GM23338 (cell line): ENCODE data around the gene EPHA4. TPM values are rescaled to one million over a fixed set of nuclear protein-coding genes. Genes with fewer than 3 reads are reported as not detected.

Experiments
- ATAC-seq: fragments of 200-7000 bp; cut with Tn5 transposase; 3 replicates; pipeline ENCODE4 v1.9.1; 2020
- DNase-seq: peaks from one replicate; pipeline ENCODE4 v3.0.0-alpha.2; 2015; ENCODE audit warnings: low spot score
- H2AFZ ChIP-seq: fragments of 200-600 bp; sonication (generic); 2 replicates; pipeline ENCODE4 v1.8.0; 2016; ENCODE audit warnings: antibody characterized with exemption, mild to moderate bottlenecking, moderate library complexity
- H3F3A ChIP-seq: fragments of 200-600 bp; sonication (generic); replicated peaks from 2 replicates; pipeline ENCODE4 v1.8.0; 2017; ENCODE audit warnings: antibody characterized with exemption, mixed run types, low read depth
- H3K27ac ChIP-seq: fragments of 200-600 bp; sonication (generic); 2 replicates; pipeline ENCODE4 v1.6.1; 2016; ENCODE audit warnings: low read depth
- H3K27me3 ChIP-seq: fragments of 200-600 bp; sonication (generic); 2 replicates; pipeline ENCODE4 v1.8.0; 2016; ENCODE audit warnings: mild to moderate bottlenecking, mixed run types, moderate library complexity; ENCODE audit not compliant: insufficient read depth
- H3K36me3 ChIP-seq: fragments of 200-600 bp; sonication (generic); 2 replicates; pipeline ENCODE4 v1.8.0; 2016; ENCODE audit warnings: mild to moderate bottlenecking; ENCODE audit not compliant: insufficient read depth
- H3K4me1 ChIP-seq: fragments of 200-600 bp; sonication (generic); 2 replicates; pipeline ENCODE4 v1.8.0; 2016; ENCODE audit warnings: mild to moderate bottlenecking, moderate library complexity; ENCODE audit not compliant: insufficient read depth
- H3K4me2 ChIP-seq: fragments of 200-600 bp; sonication (generic); 2 replicates; pipeline ENCODE4 v1.7.1; 2017; ENCODE audit warnings: mixed run types
- H3K4me3 ChIP-seq: fragments of 200-600 bp; sonication (generic); 2 replicates; pipeline ENCODE4 v1.6.1; 2016; ENCODE audit warnings: mixed run types
- H3K79me2 ChIP-seq: fragments of 200-600 bp; sonication (generic); replicated peaks from 2 replicates; pipeline ENCODE4 v1.8.0; 2017; ENCODE audit warnings: mild to moderate bottlenecking; ENCODE audit not compliant: insufficient read depth
- H3K9me2 ChIP-seq: fragments of 200-600 bp; sonication (generic); 2 replicates; pipeline ENCODE4 v1.8.0; 2017; ENCODE audit not compliant: insufficient read depth
- H4K20me1 ChIP-seq: fragments of 200-600 bp; sonication (generic); replicated peaks from 2 replicates; pipeline ENCODE4 v1.8.0; 2017; ENCODE audit warnings: mild to moderate bottlenecking; ENCODE audit not compliant: insufficient read depth
- H3K27ac Mint-ChIP-seq: 2 replicates; pipeline ENCODE4 v1.8.0; 2020; ENCODE audit warnings: inconsistent platforms, mild to moderate bottlenecking, moderate library complexity, mixed read lengths
- H3K27me3 Mint-ChIP-seq: 3 replicates; pipeline ENCODE4 v1.8.0; 2022; ENCODE audit warnings: low read depth, mild to moderate bottlenecking, moderate library complexity, mixed read lengths, inconsistent platforms; ENCODE audit not compliant: insufficient read depth, poor library complexity
- H3K36me3 Mint-ChIP-seq: 3 replicates; pipeline ENCODE4 v1.8.0; 2021; ENCODE audit warnings: low read depth, mild to moderate bottlenecking, inconsistent platforms, moderate library complexity, mixed read lengths
- H3K4me1 Mint-ChIP-seq: 3 replicates; pipeline ENCODE4 v1.8.0; 2020; ENCODE audit warnings: mild to moderate bottlenecking, inconsistent platforms, mixed read lengths
- H3K4me3 Mint-ChIP-seq: 3 replicates; pipeline ENCODE4 v1.8.0; 2021; ENCODE audit warnings: moderate library complexity, mild to moderate bottlenecking, inconsistent platforms, mixed read lengths
- H3K9me3 Mint-ChIP-seq: 3 replicates; pipeline ENCODE4 v1.8.0; 2020; ENCODE audit warnings: moderate library complexity, mild to moderate bottlenecking, inconsistent platforms, mixed read lengths
- CREB1 ChIP-seq: fragments of 250-450 bp; sonication (Bioruptor Pico); IDR thresholded peaks from 2 replicates; pipeline ENCODE4 v1.5.0; 2020; ENCODE audit warnings: low read depth, mild to moderate bottlenecking, moderate library complexity
- CTCF ChIP-seq, 2 experiments: fragments of 200-600 bp in 1 of 2; sonication (generic) in 1 of 2; conservative IDR thresholded peaks; 2 replicates each; pipeline versions ENCODE4 v1.5.1 to v1.6.1; 2016 to 2017; ENCODE audit warnings: antibody characterized with exemption in 2 of 2, low read depth in 2 of 2, mild to moderate bottlenecking in 2 of 2, moderate library complexity in 1 of 2
- ETS1 ChIP-seq: IDR thresholded peaks from 2 replicates; pipeline ENCODE4 v1.6.1; 2016; ENCODE audit warnings: antibody characterized with exemption
- EZH2 ChIP-seq: fragments of 200-600 bp; sonication (generic); IDR thresholded peaks from one replicate; pipeline ENCODE4 v1.8.0; 2017; ENCODE audit warnings: antibody characterized with exemption, mild to moderate bottlenecking, low read depth; ENCODE audit not compliant: unreplicated experiment
- EZH2phosphoT487 ChIP-seq: fragments of 200-600 bp; sonication (generic); IDR thresholded peaks from one replicate; pipeline ENCODE4 v1.8.1; 2018; ENCODE audit warnings: antibody characterized with exemption; ENCODE audit not compliant: unreplicated experiment
- JUNB ChIP-seq: IDR thresholded peaks from one replicate; pipeline ENCODE4 v1.6.1; 2016; ENCODE audit warnings: antibody characterized with exemption; ENCODE audit not compliant: unreplicated experiment
- NANOG ChIP-seq: IDR thresholded peaks from 2 replicates; pipeline ENCODE4 v1.6.1; 2016; ENCODE audit warnings: antibody characterized with exemption, borderline replicate concordance
- POLR2AphosphoS5 ChIP-seq: IDR thresholded peaks from 2 replicates; pipeline ENCODE4 v1.6.1; 2016; ENCODE audit warnings: antibody characterized with exemption, low read depth
- REST ChIP-seq: IDR thresholded peaks from one replicate; pipeline ENCODE4 v1.6.1; 2018; ENCODE audit warnings: antibody characterized with exemption; ENCODE audit not compliant: unreplicated experiment
- STAT1 ChIP-seq: IDR thresholded peaks from one replicate; pipeline ENCODE4 v1.6.1; 2016; ENCODE audit warnings: antibody characterized with exemption; ENCODE audit not compliant: unreplicated experiment
- ZNF114 ChIP-seq: fragments of 250-450 bp; sonication (Bioruptor Pico); IDR thresholded peaks from 2 replicates; pipeline ENCODE4 v1.5.0; 2020; ENCODE audit warnings: mild to moderate bottlenecking, moderate library complexity
- ZNF331 ChIP-seq: fragments of 250-450 bp; sonication (Bioruptor Pico); IDR thresholded peaks from 2 replicates; pipeline ENCODE4 v1.5.0; 2020; ENCODE audit warnings: low read depth, mild to moderate bottlenecking, moderate library complexity
- ZNF462 ChIP-seq: fragments of 250-450 bp; sonication (Bioruptor Pico); IDR thresholded peaks from 2 replicates; pipeline ENCODE4 v1.5.0; 2020; ENCODE audit warnings: mild to moderate bottlenecking, moderate library complexity
- polyA plus RNA-seq: library from polyadenylated mRNA; unstranded; fragments of >200 nt; fragmentation: Nextera tagmentation; extraction: Ambion mirVana; gene quantifications from 2 replicates; pipeline ENCODE4 v1.2.1, GENCODE V29; 2016
- total RNA-seq: library from RNA; depleted of rRNA; stranded (reverse); fragments of >200 nt; shearing (Covaris generic); gene quantifications from 2 replicates; pipeline ENCODE4 v1.2.3, GENCODE V29; 2014

EPHA4 gene
- total and polyA plus RNA-seq, 2 experiments from 2014 or later, result 4.1 to 6.2 TPM

GRCh38 chr2:221495731-221496130 lies 76.4 kb downstream of the EPHA4 start:
- Histone ChIP-seq H3K27me3 (no peaks in the 10 kb centered on the region), H2AFZ (no peak overlapping the region), H3K4me3 (no peak overlapping the region), H4K20me1 (no peaks in the 10 kb centered on the region), H3K9me2 (no peaks in the 10 kb centered on the region; the same call in 1 of the 2 replicates), H3K36me3 (no peaks in the 10 kb centered on the region), H3K27ac (no peak overlapping the region), H3F3A (no peaks in the 10 kb centered on the region), H3K4me2 (no peak overlapping the region), H3K4me1 (peaks cover 14% of the 10 kb centered on the region), H3K79me2 (no peaks in the 10 kb centered on the region)
- Mint-ChIP-seq H3K4me3 (no peak overlapping the region), H3K9me3 (no peaks in the 10 kb centered on the region), H3K36me3 (no peaks in the 10 kb centered on the region; the same call in 2 of the 3 replicates), H3K27ac (no peak overlapping the region), H3K4me1 (peaks cover 16% of the 10 kb centered on the region), H3K27me3 (no peaks in the 10 kb centered on the region)
- TF ChIP-seq ZNF114 (no peak), REST (no peak), CTCF (conservative IDR thresholded peaks at IDR 0.05; ENCODE audit: low read depth in 2 of 2) (no peak), ZNF462 (CRISPR knock-in tag) (no peak), POLR2AphosphoS5 (no peak), CREB1 (no peak), NANOG (no peak), ZNF331 (CRISPR knock-in tag) (no peak), EZH2phosphoT487 (no peak), EZH2 (no peak), JUNB (no peak), STAT1 (no peak), ETS1 (no peak)
- peak; percentile 14 for DNase-seq
- ATAC-seq, result peak; percentile 64
